Measurements from ENCODE around the gene EPS8L2. TPM values are rescaled to one million over a fixed set of nuclear protein-coding genes. Genes with fewer than 3 reads are reported as not detected.
"Not testable (repeated sequence)": the region's sequence is repeated elsewhere in the genome, so short reads cannot be mapped to it uniquely, and the experiment has no call there.

Gene EPS8L2
- total RNA-seq, 1 donor from 2014 or later: 12.3 TPM

- intact Hi-C loops (cut with micrococcal nuclease): no loop called here
Observed at GRCh38 chr11:689625-690024, 16.4 kb upstream of the EPS8L2 start.

GRCh38 chr11:690244-690643 lies 15.8 kb upstream of the EPS8L2 start:
- intact Hi-C loops (cut with micrococcal nuclease): not testable (repeated sequence)

- intact Hi-C loops (cut with micrococcal nuclease): no loop called here
Observed at GRCh38 chr11:690738-691633, 15.0 kb upstream of the EPS8L2 start.

- intact Hi-C loops (cut with micrococcal nuclease): no loop called here
Observed at GRCh38 chr11:691710-692590, 14.1 kb upstream of the EPS8L2 start.

GRCh38 chr11:692824-693414 lies 13.1 kb upstream of the EPS8L2 start:
- intact Hi-C loops (cut with micrococcal nuclease): no loop called here

- intact Hi-C loops (cut with micrococcal nuclease): no loop called here
Observed at GRCh38 chr11:693415-693831, 12.6 kb upstream of the EPS8L2 start.

- intact Hi-C loops (cut with micrococcal nuclease): loop anchor here (2.0 kb wide), 2 partner anchors 103 to 133 kb away; partner anchors contain the start of genes LMNTD2 and RASSF7
Observed at GRCh38 chr11:693887-694562, 12.0 kb upstream of the EPS8L2 start.

- intact Hi-C loops (cut with micrococcal nuclease): loop anchor here (1.0 to 5.0 kb wide), 5 partner anchors 53 to 188 kb away; partner anchors contain the start of genes HRAS, LMNTD2, LRRC56 and RASSF7
Observed at GRCh38 chr11:694563-695287, 11.3 kb upstream of the EPS8L2 start, which contains the start of gene DEAF1. Gene DEAF1 (minus strand): TSS chr11:695222. CDS start chr11:695047, 175 bp downstream.

GRCh38 chr11:695288-695537 lies 10.8 kb upstream of the EPS8L2 start:
- intact Hi-C loops (cut with micrococcal nuclease): loop anchor here (1.0 to 5.0 kb wide), 5 partner anchors 52 to 189 kb away; partner anchors contain the start of genes HRAS, LMNTD2, LRRC56 and RASSF7

- intact Hi-C loops (cut with micrococcal nuclease): loop anchor here (1.0 to 5.0 kb wide), 6 partner anchors 28 to 189 kb away; partner anchors contain the start of genes HRAS, LMNTD2, LRRC56 and RASSF7
Observed at GRCh38 chr11:695538-696248, 10.3 kb upstream of the EPS8L2 start, which contains the start of gene TMEM80. Gene TMEM80 (plus strand): TSS chr11:695816. CDS start chr11:695828, 12 bp downstream.

- intact Hi-C loops (cut with micrococcal nuclease): loop anchor here (1.0 to 5.0 kb wide), 2 partner anchors 26 to 160 kb away; partner anchors contain the start of genes HRAS and LRRC56
Observed at GRCh38 chr11:696955-697491, 9.0 kb upstream of the EPS8L2 start.

- intact Hi-C loops (cut with micrococcal nuclease): loop anchor here (5.0 kb wide), 1 partner anchor 161 kb away; the partner anchor contains the start of genes HRAS and LRRC56
Observed at GRCh38 chr11:697811-698311, 8.2 kb upstream of the EPS8L2 start.

- intact Hi-C loops (cut with micrococcal nuclease): loop anchor here (5.0 kb wide), 1 partner anchor 161 kb away; the partner anchor contains the start of genes HRAS and LRRC56
Observed at GRCh38 chr11:698493-699115, 7.4 kb upstream of the EPS8L2 start.

GRCh38 chr11:699116-699508 lies 6.9 kb upstream of the EPS8L2 start:
- intact Hi-C loops (cut with micrococcal nuclease): loop anchor here (5.0 kb wide), 1 partner anchor 162 kb away; the partner anchor contains the start of genes HRAS and LRRC56

GRCh38 chr11:699753-700152 lies 6.3 kb upstream of the EPS8L2 start:
- intact Hi-C loops (cut with micrococcal nuclease): loop anchor here (5.0 kb wide), 1 partner anchor 162 kb away; the partner anchor contains the start of genes HRAS and LRRC56

- intact Hi-C loops (cut with micrococcal nuclease): no loop called here
Observed at GRCh38 chr11:701741-702461, 4.1 kb upstream of the EPS8L2 start.
